Astrocyte (in vitro differentiated cells and primary cell): ENCODE data around the gene RGS9.

Experiments
- CTCF ChIP-seq: IDR thresholded peaks from 2 replicates; pipeline ENCODE4 v1.5.1; 2011; ENCODE audit warnings: low read depth, mild to moderate bottlenecking, inconsistent platforms, low read length, moderate library complexity; ENCODE audit not compliant: insufficient read depth
- EZH2 ChIP-seq: IDR thresholded peaks from 2 replicates; pipeline ENCODE4 v1.6.1; 2012; ENCODE audit warnings: mild to moderate bottlenecking, low read length, inconsistent platforms; ENCODE audit not compliant: insufficient read depth

- TF ChIP-seq CTCF (no peak), EZH2 (no peak)
Measured at GRCh38 chr17:65170839-65171238, 33.7 kb downstream of the RGS9 start.
